ENCODE results near the gene MGMT. TPM values are rescaled to one million over a fixed set of nuclear protein-coding genes. Genes with fewer than 3 reads are reported as not detected.

The MGMT gene
- total RNA-seq, 6 experiments from 2014 or later = 8.9 to 18.0 (median 10.0) TPM

- no peak for DNase-seq
- no peak overlapping the region for H3K27ac Mint-ChIP-seq
- peaks cover 29% of the 10 kb centered on the region for H3K9me3 Mint-ChIP-seq
- no peak overlapping the region for H3K4me3 Mint-ChIP-seq
- TF ChIP-seq, protein P1, sequence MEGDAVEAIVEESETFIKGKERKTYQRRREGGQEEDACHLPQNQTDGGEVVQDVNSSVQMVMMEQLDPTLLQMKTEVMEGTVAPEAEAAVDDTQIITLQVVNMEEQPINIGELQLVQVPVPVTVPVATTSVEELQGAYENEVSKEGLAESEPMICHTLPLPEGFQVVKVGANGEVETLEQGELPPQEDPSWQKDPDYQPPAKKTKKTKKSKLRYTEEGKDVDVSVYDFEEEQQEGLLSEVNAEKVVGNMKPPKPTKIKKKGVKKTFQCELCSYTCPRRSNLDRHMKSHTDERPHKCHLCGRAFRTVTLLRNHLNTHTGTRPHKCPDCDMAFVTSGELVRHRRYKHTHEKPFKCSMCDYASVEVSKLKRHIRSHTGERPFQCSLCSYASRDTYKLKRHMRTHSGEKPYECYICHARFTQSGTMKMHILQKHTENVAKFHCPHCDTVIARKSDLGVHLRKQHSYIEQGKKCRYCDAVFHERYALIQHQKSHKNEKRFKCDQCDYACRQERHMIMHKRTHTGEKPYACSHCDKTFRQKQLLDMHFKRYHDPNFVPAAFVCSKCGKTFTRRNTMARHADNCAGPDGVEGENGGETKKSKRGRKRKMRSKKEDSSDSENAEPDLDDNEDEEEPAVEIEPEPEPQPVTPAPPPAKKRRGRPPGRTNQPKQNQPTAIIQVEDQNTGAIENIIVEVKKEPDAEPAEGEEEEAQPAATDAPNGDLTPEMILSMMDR (IDR thresholded peaks at IDR 0.05) = no peak
- H3K27me3 Mint-ChIP-seq (ENCODE audit: insufficient read depth) = peaks cover 2% of the 10 kb centered on the region; the same call in 1 of the 2 replicates
- H3K4me1 Mint-ChIP-seq (ENCODE audit: low read depth) = no peaks in the 10 kb centered on the region
- H3K36me3 Mint-ChIP-seq (ENCODE audit: low read depth) = peaks cover 3% of the 10 kb centered on the region; the same call in 1 of the 2 replicates
Measured at GRCh38 chr10:129614341-129614740, 147.3 kb downstream of the MGMT start.

DNA sequence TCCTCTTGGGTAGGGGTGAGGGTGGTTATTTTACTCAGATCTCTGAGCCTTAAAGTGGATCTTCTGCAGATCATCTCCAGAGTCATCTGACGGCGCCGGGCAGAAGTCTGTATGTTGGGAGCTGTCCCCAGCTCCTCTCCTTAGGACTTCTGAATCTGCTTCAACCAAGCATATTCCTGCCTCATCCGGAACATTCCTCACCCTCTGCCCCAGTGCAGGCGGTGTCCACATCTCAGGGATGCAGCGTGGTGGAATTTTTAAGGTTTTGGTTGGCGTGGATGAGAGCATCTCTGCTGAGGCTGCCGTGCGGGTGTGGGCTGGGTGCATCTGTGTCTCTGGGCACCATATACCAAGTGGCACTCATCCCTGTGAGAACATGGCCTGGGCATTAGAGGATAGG is 148.3 kb downstream of the MGMT start:
- no peak overlapping the region for H3K4me3 Mint-ChIP-seq
- TF ChIP-seq, protein P1 (IDR thresholded peaks at IDR 0.05) = no peak
- no peak overlapping the region for H3K27ac Mint-ChIP-seq
- no peaks in the 10 kb centered on the region for H3K4me1 Mint-ChIP-seq (ENCODE audit: low read depth)
- no peak for DNase-seq
- H3K36me3 Mint-ChIP-seq (ENCODE audit: low read depth) = peaks cover 3% of the 10 kb centered on the region; the same call in 1 of the 2 replicates
- peaks cover 26% of the 10 kb centered on the region for H3K9me3 Mint-ChIP-seq
- H3K27me3 Mint-ChIP-seq (ENCODE audit: insufficient read depth) = peaks cover 2% of the 10 kb centered on the region; the same call in 1 of the 2 replicates

GRCh38 chr10:129615921-129616525 is 149.0 kb downstream of the MGMT start:
- TF ChIP-seq, protein P1 (IDR thresholded peaks at IDR 0.05) = no peak

DNA sequence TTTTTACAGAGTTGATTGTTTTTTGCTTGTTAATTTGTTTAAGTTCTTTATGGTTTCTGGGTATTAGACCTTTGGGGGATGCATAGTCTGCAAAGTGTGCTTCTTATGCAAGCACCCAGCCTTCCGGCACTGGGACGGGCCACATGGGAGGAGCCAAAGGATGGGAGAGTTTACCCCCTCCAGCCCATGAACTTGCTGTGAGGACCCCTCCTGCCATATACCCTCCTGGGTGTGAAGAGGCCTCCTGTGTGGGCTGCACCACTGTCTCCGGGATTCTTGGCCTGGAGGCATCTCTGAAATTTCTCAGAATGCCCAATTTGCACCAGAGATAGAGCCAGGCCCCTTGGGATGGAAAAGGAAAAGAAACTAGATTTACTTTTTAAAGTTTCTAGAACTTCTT is 150.7 kb downstream of the MGMT start:
- H3K4me3 Mint-ChIP-seq = no peak overlapping the region
- H3K27ac Mint-ChIP-seq = no peak overlapping the region
- no peak for DNase-seq
- H3K36me3 Mint-ChIP-seq (ENCODE audit: low read depth) = peaks cover 3% of the 10 kb centered on the region; the same call in 1 of the 2 replicates
- peaks cover 22% of the 10 kb centered on the region for H3K9me3 Mint-ChIP-seq
- peaks cover 2% of the 10 kb centered on the region; the same call in 1 of the 2 replicates for H3K27me3 Mint-ChIP-seq (ENCODE audit: insufficient read depth)
- H3K4me1 Mint-ChIP-seq (ENCODE audit: low read depth) = peaks cover 8% of the 10 kb centered on the region
- TF ChIP-seq, protein P1 (IDR thresholded peaks at IDR 0.05) = no peak

More at GRCh38 chr10:129615921-129616525, 149.0 kb downstream of the MGMT start:
- Mint-ChIP-seq H3K4me1 (ENCODE audit: low read depth) (no peaks in the 10 kb centered on the region), H3K4me3 (no peak overlapping the region), H3K27ac (no peak overlapping the region), H3K9me3 (peaks cover 22% of the 10 kb centered on the region), H3K36me3 (ENCODE audit: low read depth) (no peaks in the 10 kb centered on the region; the same call in 1 of the 2 replicates), H3K27me3 (ENCODE audit: insufficient read depth) (peaks cover 2% of the 10 kb centered on the region; the same call in 1 of the 2 replicates)
- DNase-seq = no peak

- Mint-ChIP-seq H3K4me1 (ENCODE audit: low read depth) (peaks cover 8% of the 10 kb centered on the region), H3K4me3 (no peak overlapping the region), H3K27me3 (ENCODE audit: insufficient read depth) (peaks cover 4% of the 10 kb centered on the region), H3K27ac (no peak overlapping the region), H3K36me3 (ENCODE audit: low read depth) (peaks cover 3% of the 10 kb centered on the region; the same call in 1 of the 2 replicates), H3K9me3 (peaks cover 11% of the 10 kb centered on the region)
- TF ChIP-seq, protein P1 (IDR thresholded peaks at IDR 0.05) = no peak
- no peak for DNase-seq
Measured at GRCh38 chr10:129621062-129621461, 154.0 kb downstream of the MGMT start.

All from HFFc6 (cell line).